HG02870 (cell line): ENCODE results near the gene TGM1.
A peak's percentile ranks its signal among the peaks of the same experiment; 100 is the strongest.
"Not testable (repeated sequence)": the region's sequence is repeated elsewhere in the genome, so short reads cannot be mapped to it uniquely, and the experiment has no call there.

ENCODE experiments used
- ATAC-seq: cut with Tn5 transposase; IDR thresholded peaks from one replicate; pipeline ENCODE4 v1.9.1; 2021; ENCODE audit warnings: mild to moderate bottlenecking, moderate library complexity; ENCODE audit not compliant: unreplicated experiment

TGM1 gene

DNA sequence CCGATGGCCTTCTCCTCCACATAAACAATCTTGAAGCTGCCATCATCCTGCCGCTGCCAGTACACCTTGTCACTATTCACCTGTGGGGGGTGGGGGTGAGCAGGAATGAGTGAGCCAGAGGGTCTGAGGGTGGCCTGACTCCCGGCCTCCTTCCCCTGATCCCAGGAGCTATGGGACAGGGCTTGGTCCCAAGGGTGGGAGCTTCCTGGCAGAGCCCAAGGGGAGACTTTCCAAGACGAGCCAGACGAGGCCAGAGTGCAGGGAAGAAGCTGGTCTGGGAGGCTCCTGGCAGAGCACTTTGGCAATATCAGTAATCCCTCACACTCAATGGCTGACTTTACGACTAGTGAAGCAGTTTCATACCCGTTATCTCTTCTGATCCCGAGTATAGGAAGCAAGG, 7.5 kb downstream of the TGM1 start:
- no peak for ATAC-seq

- no peak for ATAC-seq
Measured at GRCh38 chr14:24254630-24255392, 8.2 kb downstream of the TGM1 start.

GRCh38 chr14:24253936-24254335, 9.0 kb downstream of the TGM1 start:
- no peak for ATAC-seq

- no peak for ATAC-seq
Measured at GRCh38 chr14:24252289-24253124, 10.5 kb downstream of the TGM1 start.

- no peak for ATAC-seq
Measured at GRCh38 chr14:24251880-24252288, 11.1 kb downstream of the TGM1 start.

DNA sequence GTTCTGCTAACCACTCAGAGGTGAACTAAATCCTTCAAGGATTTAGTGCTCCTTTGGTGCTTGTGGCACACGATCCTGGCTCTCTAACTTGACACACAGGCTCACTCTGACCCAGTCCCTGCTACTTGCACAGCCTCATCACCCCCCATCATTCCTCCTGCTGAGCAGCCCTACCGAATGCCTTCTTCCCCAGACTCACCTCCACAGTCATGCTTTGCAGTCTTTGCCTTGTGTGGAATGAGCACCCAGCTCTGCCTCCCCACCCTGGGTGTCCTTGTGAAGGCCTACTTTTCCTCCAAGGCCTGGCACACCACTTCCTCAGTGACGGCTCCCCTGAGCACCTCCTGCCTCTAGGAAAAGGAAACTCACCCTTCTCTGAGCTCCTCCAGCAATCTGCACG, 12.6 kb downstream of the TGM1 start:
- no peak for ATAC-seq

GRCh38 chr14:24249230-24250021, 13.6 kb downstream of the TGM1 start:
- no peak for ATAC-seq

- no peak for ATAC-seq
Measured at GRCh38 chr14:24247422-24247821, 15.6 kb downstream of the TGM1 start.

GRCh38 chr14:24246765-24247212, 16.2 kb downstream of the TGM1 start:
- ATAC-seq = peak; percentile 20

DNA sequence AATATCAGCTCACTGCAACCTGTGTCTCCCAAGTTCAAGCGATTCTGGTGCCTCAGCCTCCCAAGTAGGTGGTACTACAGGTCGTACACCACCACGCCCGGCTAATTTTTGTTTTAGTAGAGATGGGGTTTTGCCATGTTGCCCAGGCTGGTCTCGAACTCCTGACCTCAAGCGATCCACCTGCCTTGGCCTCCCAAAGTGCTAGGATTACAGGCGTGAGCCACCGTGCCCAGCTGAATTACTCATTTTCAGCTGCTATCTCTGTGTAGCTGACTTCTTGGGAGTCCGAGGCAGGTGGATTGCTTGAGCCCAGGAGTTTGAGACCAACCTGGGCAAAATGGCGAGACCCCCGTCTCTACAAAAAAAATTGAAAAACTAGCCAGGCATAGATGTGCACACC, 17.6 kb downstream of the TGM1 start:
- not testable (repeated sequence) for ATAC-seq

- ATAC-seq = no peak
Measured at GRCh38 chr14:24243336-24243836, 19.6 kb downstream of the TGM1 start.

DNA sequence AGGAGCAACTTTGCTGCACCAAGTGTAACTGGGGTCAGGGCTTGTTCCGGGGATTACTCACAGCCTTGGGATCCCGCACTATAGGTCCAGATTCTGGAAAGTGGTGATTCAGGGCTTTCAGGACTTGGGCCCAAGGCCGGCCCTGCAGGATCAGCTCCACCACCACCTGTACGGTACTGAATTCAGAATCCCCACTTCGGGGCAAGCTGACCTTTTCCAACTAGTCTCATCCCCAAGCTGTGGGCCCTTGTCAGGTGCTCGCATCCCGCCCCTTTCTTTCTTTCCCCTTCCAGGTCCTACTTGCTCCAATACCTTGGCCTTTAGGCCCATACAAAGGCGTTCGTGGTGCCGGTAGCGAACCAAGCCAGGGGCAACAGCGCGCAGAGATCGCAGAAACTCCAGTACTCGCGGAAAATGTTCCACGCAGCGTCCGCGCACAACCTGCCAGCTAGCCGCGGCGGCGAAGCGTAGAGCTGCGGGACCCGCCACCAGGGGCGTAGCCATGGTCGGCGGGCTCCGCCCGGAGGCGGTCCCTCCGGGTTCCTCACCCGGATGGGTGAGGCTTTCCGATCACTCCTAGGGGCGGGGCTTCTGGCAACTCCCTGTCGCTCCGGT, 21.0 kb downstream of the TGM1 start:
- peak; percentile 73 for ATAC-seq

GRCh38 chr14:24240110-24240918, 22.7 kb downstream of the TGM1 start:
- ATAC-seq = no peak

- no peak for ATAC-seq
Measured at GRCh38 chr14:24238527-24239037, 24.4 kb downstream of the TGM1 start.

DNA sequence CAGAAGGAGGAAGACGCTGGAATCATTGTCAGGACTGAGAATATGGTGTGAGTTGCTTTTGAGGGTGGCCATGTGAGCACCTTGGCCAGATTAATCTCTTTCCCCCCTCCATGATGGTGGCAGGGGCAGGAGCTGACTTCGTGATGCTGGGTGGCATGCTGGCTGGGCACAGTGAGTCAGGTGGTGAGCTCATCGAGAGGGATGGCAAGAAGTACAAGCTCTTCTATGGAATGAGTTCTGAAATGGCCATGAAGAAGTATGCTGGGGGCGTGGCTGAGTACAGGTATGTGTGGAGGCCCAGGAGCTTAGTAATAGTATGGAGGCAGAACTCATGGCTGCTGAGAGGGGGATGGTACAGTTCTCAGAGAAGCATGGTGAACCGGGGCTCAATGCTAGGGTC, 24.9 kb downstream of the TGM1 start:
- ATAC-seq = no peak

DNA sequence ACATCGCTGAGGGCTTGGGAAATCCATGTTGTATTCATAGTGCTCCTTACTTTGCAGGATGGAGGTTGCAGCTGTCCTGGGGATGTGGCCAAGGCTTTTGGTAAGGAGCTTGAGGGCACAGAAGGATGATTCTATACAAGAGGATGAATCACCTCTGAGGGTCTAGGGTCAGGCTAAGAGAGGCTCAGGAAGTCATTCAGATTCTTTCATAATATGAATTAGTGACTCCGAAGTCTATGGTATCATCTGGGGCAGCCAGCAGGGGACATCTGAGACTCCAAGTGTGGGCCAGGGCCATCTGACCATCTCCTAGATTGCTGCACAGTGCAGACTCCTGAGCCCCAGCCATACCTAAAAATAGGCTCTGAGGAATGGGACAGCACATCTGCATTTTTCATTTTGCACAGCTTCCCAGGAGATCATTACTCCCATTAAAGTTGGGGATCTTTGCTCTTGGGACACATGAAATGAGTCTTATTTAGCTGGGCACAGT, 25.5 kb downstream of the TGM1 start:
- ATAC-seq = no peak

DNA sequence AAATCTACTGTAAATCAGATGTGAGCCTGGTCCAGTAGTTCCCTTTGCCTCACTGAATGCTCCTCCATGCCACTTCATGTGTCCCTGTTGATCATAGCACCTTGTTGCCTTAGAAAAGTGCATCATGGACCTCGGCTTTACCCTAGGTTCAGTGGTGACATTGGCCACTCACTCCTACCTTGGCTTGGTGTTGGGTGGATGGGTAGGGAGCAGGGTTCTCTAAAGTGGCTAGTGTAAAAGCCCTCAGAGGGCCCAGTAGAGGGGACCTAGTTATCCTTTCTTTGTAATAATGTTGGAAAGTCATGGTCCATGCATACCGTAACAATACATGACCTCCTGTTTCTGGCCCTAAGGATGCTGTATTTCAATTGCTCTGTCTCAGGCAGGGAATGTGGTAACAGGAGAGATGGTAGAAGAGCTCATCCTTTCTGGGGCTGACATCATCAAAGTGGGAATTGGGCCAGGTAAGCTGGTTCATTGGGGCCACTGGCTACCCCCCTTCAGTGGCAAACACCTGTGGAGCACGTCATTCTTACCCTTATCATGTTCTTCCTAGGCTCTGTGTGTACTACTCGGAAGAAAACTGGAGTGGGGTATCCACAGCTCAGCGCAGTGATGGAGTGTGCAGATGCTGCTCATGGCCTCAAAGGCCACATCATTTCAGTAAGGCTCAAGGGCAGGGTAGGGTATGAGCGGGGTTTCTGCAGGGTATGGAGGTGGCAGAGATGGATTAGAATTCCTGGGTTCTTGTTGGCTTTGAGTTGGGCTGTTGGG, 26.1 kb downstream of the TGM1 start:
- no peak for ATAC-seq

GRCh38 chr14:24235804-24236688, 26.9 kb downstream of the TGM1 start:
- no peak for ATAC-seq
